Neutrophil (primary cell): Measurements from ENCODE around the gene SAE1.

Experiments
- H3K27ac ChIP-seq: fragments of 200-600 bp; sonication (generic); 2 replicates; pipeline ENCODE4 v1.5.1; 2016; ENCODE audit warnings: mild to moderate bottlenecking, moderate library complexity
- H3K27me3 ChIP-seq: fragments of 200-600 bp; sonication (generic); 2 replicates; pipeline ENCODE4 v1.6.0; 2016; ENCODE audit warnings: mild to moderate bottlenecking
- H3K36me3 ChIP-seq: fragments of 200-600 bp; sonication (generic); 2 replicates; pipeline ENCODE4 v1.5.1; 2017
- H3K4me1 ChIP-seq, 2 experiments: fragments of 200-600 bp in 1 of 2; sonication (generic) in 1 of 2; 1 replicate in 1 of 2; 2 replicates in 1 of 2; pipeline versions ENCODE4 v1.5.1 to v1.6.1; 2013 to 2016; ENCODE audit warnings: low read depth in 1 of 2, low read length in 1 of 2, mild to moderate bottlenecking in 1 of 2, moderate library complexity in 1 of 2; ENCODE audit not compliant: control insufficient read depth in 1 of 2, insufficient read depth in 1 of 2
- H3K4me3 ChIP-seq, 2 experiments: fragments of 200-600 bp in 1 of 2; sonication (generic) in 1 of 2; 1 replicate in 1 of 2; 2 replicates in 1 of 2; pipeline ENCODE4 v1.5.1; 2013 to 2016; ENCODE audit warnings: low read depth in 1 of 2, low read length in 1 of 2, mild to moderate bottlenecking in 1 of 2, moderate library complexity in 1 of 2
- H3K9me3 ChIP-seq: fragments of 200-600 bp; sonication (generic); 2 replicates; pipeline ENCODE4 v1.5.1; 2016
- CTCF ChIP-seq: fragments of 200-600 bp; sonication (generic); IDR thresholded peaks from 2 replicates; pipeline ENCODE4 v1.5.1; 2016; ENCODE audit warnings: antibody characterized with exemption

Gene SAE1

GRCh38 chr19:47130589-47131227 lies at the start of gene SAE1:
SAE1 (plus strand) TSS chr19:47130835; CDS start chr19:47130931, 96 bp downstream.
- peak within 1 kb of the TSS; percentile 80 to 91 for H3K4me3 ChIP-seq
- H3K27ac ChIP-seq = peak within 1 kb of the TSS; percentile 84
- H3K27me3 ChIP-seq = no peaks in the 10 kb centered on the region
- H3K9me3 ChIP-seq = no peaks in the 10 kb centered on the region
- peaks cover 6 to 14% of the 10 kb centered on the region in 2 experiments for H3K4me1 ChIP-seq
- peak; percentile 90 for TF ChIP-seq CTCF
- H3K36me3 ChIP-seq = no peaks in the 10 kb centered on the region

- no peaks in the 10 kb centered on the region for H3K9me3 ChIP-seq
- no peak for TF ChIP-seq CTCF
- peaks cover 4 to 6% of the 10 kb centered on the region in 2 experiments for H3K4me1 ChIP-seq
- no peaks in the 10 kb centered on the region for H3K27me3 ChIP-seq
- peaks cover 80% of the 10 kb centered on the region for H3K36me3 ChIP-seq
- H3K4me3 ChIP-seq = no peak overlapping the region
- H3K27ac ChIP-seq = no peak overlapping the region
These were observed 49.5 kb upstream of the SAE1 start for GRCh38 chr19:47081095-47081494.

GRCh38 chr19:47082493-47082892 lies 48.1 kb upstream of the SAE1 start:
- Histone ChIP-seq H3K36me3 (peaks cover 87% of the 10 kb centered on the region), H3K27me3 (no peaks in the 10 kb centered on the region), H3K4me3 (no peak overlapping the region), H3K27ac (no peak overlapping the region), H3K9me3 (no peaks in the 10 kb centered on the region), H3K4me1 (peaks cover 0 to 2% of the 10 kb centered on the region in 2 experiments)
- no peak for TF ChIP-seq CTCF

GRCh38 chr19:47084879-47085439 lies 45.7 kb upstream of the SAE1 start:
- Histone ChIP-seq H3K4me3 (no peak overlapping the region), H3K36me3 (peaks cover 99% of the 10 kb centered on the region), H3K27ac (no peak overlapping the region), H3K9me3 (no peaks in the 10 kb centered on the region), H3K4me1 (peaks cover 0 to 2% of the 10 kb centered on the region in 2 experiments), H3K27me3 (no peaks in the 10 kb centered on the region)
- no peak for TF ChIP-seq CTCF

GRCh38 chr19:47086280-47086679 lies 44.4 kb upstream of the SAE1 start:
- Histone ChIP-seq H3K4me3 (no peak overlapping the region), H3K27me3 (no peaks in the 10 kb centered on the region), H3K9me3 (no peaks in the 10 kb centered on the region), H3K4me1 (peaks cover 0 to 2% of the 10 kb centered on the region in 2 experiments), H3K36me3 (peaks cover 99% of the 10 kb centered on the region), H3K27ac (peak overlapping the region; percentile 48)
- no peak for TF ChIP-seq CTCF
